Neural cell (in vitro differentiated cells): Measurements from ENCODE around the gene DBH.

Experiments used
- CTCF ChIP-seq: fragments of 450-650 bp; IDR thresholded peaks from 2 replicates; pipeline ENCODE4 v1.5.1; 2014; ENCODE audit warnings: antibody characterized with exemption, mild to moderate bottlenecking, moderate library complexity; ENCODE audit not compliant: poor library complexity, severe bottlenecking
- EP300 ChIP-seq: fragments of 450-650 bp; conservative IDR thresholded peaks from 2 replicates; pipeline ENCODE4 v1.6.1; 2014; ENCODE audit warnings: antibody characterized with exemption, mild to moderate bottlenecking, moderate library complexity; ENCODE audit not compliant: poor library complexity, severe bottlenecking
- POLR2AphosphoS5 ChIP-seq: IDR thresholded peaks from 2 replicates; pipeline ENCODE4 v1.6.1; 2012
- SMC3 ChIP-seq: fragments of 450-650 bp; conservative IDR thresholded peaks from 2 replicates; pipeline ENCODE4 v1.6.1; 2014; ENCODE audit warnings: antibody characterized with exemption, mild to moderate bottlenecking, moderate library complexity; ENCODE audit not compliant: poor library complexity
- TF ChIP-seq, protein P1 (sequence below): IDR thresholded peaks from 2 replicates; pipeline ENCODE4 v1.6.1; 2012; ENCODE audit warnings: borderline replicate concordance

- no peak for TF ChIP-seq CTCF
- no peak for TF ChIP-seq POLR2AphosphoS5
- no peak for TF ChIP-seq EP300
- TF ChIP-seq SMC3: no peak
- TF ChIP-seq, protein P1, sequence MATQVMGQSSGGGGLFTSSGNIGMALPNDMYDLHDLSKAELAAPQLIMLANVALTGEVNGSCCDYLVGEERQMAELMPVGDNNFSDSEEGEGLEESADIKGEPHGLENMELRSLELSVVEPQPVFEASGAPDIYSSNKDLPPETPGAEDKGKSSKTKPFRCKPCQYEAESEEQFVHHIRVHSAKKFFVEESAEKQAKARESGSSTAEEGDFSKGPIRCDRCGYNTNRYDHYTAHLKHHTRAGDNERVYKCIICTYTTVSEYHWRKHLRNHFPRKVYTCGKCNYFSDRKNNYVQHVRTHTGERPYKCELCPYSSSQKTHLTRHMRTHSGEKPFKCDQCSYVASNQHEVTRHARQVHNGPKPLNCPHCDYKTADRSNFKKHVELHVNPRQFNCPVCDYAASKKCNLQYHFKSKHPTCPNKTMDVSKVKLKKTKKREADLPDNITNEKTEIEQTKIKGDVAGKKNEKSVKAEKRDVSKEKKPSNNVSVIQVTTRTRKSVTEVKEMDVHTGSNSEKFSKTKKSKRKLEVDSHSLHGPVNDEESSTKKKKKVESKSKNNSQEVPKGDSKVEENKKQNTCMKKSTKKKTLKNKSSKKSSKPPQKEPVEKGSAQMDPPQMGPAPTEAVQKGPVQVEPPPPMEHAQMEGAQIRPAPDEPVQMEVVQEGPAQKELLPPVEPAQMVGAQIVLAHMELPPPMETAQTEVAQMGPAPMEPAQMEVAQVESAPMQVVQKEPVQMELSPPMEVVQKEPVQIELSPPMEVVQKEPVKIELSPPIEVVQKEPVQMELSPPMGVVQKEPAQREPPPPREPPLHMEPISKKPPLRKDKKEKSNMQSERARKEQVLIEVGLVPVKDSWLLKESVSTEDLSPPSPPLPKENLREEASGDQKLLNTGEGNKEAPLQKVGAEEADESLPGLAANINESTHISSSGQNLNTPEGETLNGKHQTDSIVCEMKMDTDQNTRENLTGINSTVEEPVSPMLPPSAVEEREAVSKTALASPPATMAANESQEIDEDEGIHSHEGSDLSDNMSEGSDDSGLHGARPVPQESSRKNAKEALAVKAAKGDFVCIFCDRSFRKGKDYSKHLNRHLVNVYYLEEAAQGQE: no peak
Measured at GRCh38 chr9:133671371-133671770, 35.2 kb downstream of the DBH start.
